Neural progenitor cell (in vitro differentiated cells): Measurements from ENCODE around the gene CAMK1G.

Experiments
- EZH2 ChIP-seq: fragments of 200-600 bp; sonication (generic); IDR thresholded peaks from 2 replicates; pipeline ENCODE4 v1.6.1; 2017; ENCODE audit warnings: antibody characterized with exemption, mild to moderate bottlenecking, moderate library complexity
- EZH2phosphoT487 ChIP-seq: fragments of 200-600 bp; sonication (generic); IDR thresholded peaks from 2 replicates; pipeline ENCODE4 v1.6.1; 2017; ENCODE audit warnings: antibody characterized with exemption
- TF ChIP-seq, protein P1 (sequence below): fragments of 200-600 bp; sonication (generic); IDR thresholded peaks from 2 replicates; pipeline ENCODE4 v1.5.1; 2017; ENCODE audit warnings: antibody characterized with exemption, mild to moderate bottlenecking

DNA sequence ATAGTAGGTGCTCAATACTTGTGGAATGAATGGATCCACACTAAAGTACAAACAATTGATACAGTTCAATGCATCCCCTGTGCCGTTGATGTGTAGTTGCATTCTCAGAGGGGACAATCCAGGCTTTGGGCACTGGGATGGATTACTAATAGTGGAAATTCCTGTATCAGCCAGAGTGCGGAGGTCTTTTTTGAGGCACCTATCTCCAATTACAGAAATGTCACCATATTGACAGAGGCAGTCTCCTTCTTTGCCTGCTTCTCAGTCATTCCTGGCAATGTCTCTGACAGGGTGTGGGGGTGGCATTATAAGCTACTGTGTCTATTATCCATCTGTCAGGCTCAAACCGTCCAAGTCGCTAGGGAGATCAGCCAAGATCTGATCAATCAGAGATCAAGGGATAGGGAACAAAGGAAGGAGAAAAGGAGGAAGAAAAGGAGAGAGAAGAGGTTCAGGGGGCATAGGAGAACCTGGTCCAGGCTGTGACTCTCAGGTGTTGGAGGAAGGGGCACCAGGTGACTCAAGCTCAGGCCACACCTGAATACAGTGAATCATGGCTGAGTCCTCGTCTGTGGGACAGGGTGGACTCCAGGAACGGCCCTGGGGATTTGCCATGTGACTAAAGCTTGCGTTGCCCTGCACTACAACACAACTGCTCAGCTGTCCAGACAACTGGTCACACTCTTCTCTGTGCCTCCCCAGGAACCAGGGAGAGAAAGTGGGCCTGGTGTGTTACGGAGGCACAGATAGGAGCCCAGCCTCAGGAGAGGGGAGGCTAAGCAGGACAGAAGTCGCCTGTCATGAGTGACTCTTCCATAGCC, 72.1 kb downstream of the CAMK1G start:
- TF ChIP-seq EZH2, result no peak
- TF ChIP-seq, protein P1, sequence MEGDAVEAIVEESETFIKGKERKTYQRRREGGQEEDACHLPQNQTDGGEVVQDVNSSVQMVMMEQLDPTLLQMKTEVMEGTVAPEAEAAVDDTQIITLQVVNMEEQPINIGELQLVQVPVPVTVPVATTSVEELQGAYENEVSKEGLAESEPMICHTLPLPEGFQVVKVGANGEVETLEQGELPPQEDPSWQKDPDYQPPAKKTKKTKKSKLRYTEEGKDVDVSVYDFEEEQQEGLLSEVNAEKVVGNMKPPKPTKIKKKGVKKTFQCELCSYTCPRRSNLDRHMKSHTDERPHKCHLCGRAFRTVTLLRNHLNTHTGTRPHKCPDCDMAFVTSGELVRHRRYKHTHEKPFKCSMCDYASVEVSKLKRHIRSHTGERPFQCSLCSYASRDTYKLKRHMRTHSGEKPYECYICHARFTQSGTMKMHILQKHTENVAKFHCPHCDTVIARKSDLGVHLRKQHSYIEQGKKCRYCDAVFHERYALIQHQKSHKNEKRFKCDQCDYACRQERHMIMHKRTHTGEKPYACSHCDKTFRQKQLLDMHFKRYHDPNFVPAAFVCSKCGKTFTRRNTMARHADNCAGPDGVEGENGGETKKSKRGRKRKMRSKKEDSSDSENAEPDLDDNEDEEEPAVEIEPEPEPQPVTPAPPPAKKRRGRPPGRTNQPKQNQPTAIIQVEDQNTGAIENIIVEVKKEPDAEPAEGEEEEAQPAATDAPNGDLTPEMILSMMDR, result no peak
- TF ChIP-seq EZH2phosphoT487, result no peak
